H1 (cell line): ENCODE measurements around the gene ADAD1. TPM values are rescaled to one million over a fixed set of nuclear protein-coding genes. Genes with fewer than 3 reads are reported as not detected.

Experiments used
- CTCF ChIA-PET: fragments of 300-600 bp; sonication (Branson Sonifier 250); formaldehyde crosslinking; loops from one replicate; lab custom pipeline; 2021; ENCODE audit not compliant: partially characterized antibody; lab: Charles Lee
- POLR2A ChIA-PET: fragments of 300-600 bp; sonication (Branson Sonifier 250); formaldehyde crosslinking; loops from one replicate; lab custom pipeline; 2021; ENCODE audit warnings: inconsistent platforms; ENCODE audit not compliant: partially characterized antibody; lab: Charles Lee
- DNase-seq, 2 experiments: peaks; one replicate each; pipeline versions ENCODE4 v3.0.0 to v3.0.0-alpha.2; 2010 to 2022; ENCODE audit warnings: low spot score in 2 of 2, low read depth in 1 of 2, mixed read lengths in 1 of 2
- FAIRE-seq: peaks from 2 replicates; lab custom pipeline; 2011; peaks lifted over from hg19 to GRCh38; lab: Jason Lieb, UNC
- H2AFZ ChIP-seq: 2 replicates; pipeline ENCODE4 v1.8.1; 2012; ENCODE audit warnings: low read length, inconsistent platforms
- H2AK5ac ChIP-seq: 2 replicates; pipeline ENCODE4 v1.6.1; 2013; ENCODE audit warnings: low read depth, low read length
- H2BK120ac ChIP-seq: replicated peaks from 2 replicates; pipeline ENCODE3; 2013; ENCODE audit warnings: low read depth, low read length, inconsistent platforms
- H2BK12ac ChIP-seq: 2 replicates; pipeline ENCODE4 v1.6.1; 2013; ENCODE audit warnings: low read depth, low read length
- H2BK15ac ChIP-seq: 2 replicates; pipeline ENCODE4 v1.6.1; 2013; ENCODE audit warnings: low read length
- H2BK20ac ChIP-seq: 2 replicates; pipeline ENCODE4 v1.6.1; 2013; ENCODE audit warnings: low read length
- H2BK5ac ChIP-seq: 2 replicates; pipeline ENCODE4 v1.6.1; 2013; ENCODE audit warnings: low read depth, low read length
- H3K14ac ChIP-seq: 2 replicates; pipeline ENCODE4 v1.6.1; 2013; ENCODE audit warnings: inconsistent platforms; ENCODE audit not compliant: insufficient read length
- H3K18ac ChIP-seq: 2 replicates; pipeline ENCODE4 v1.6.1; 2013; ENCODE audit warnings: low read length; ENCODE audit errors: extremely low read depth
- H3K23ac ChIP-seq: 2 replicates; pipeline ENCODE4 v1.6.1; 2013; ENCODE audit warnings: inconsistent platforms; ENCODE audit not compliant: insufficient read length
- H3K23me2 ChIP-seq: 2 replicates; pipeline ENCODE4 v1.6.1; 2013; ENCODE audit warnings: low read depth, low read length
- H3K27ac ChIP-seq: 2 replicates; pipeline ENCODE4 v1.6.1; 2011; ENCODE audit warnings: low read depth, low read length, inconsistent platforms
- H3K27me3 ChIP-seq, 4 experiments: replicated peaks in 1 of 4; 1 replicate in 1 of 4; 2 replicates in 3 of 4; pipeline versions ENCODE4 v1.6.1 to v1.8.1; 2011 to 2013; ENCODE audit warnings: low read length in 3 of 4, mild to moderate bottlenecking in 3 of 4, inconsistent platforms in 2 of 4, mixed read lengths in 2 of 4, moderate library complexity in 1 of 4; ENCODE audit not compliant: control insufficient read depth in 3 of 4, insufficient read depth in 3 of 4; ENCODE audit errors: extremely low read depth in 1 of 4
- H3K36me3 ChIP-seq, 4 experiments: 2 replicates each; pipeline versions ENCODE4 v1.6.1 to v1.8.1; 2011 to 2013; ENCODE audit warnings: mild to moderate bottlenecking in 4 of 4, low read length in 3 of 4, moderate library complexity in 2 of 4, control low read depth in 1 of 4, inconsistent platforms in 1 of 4; ENCODE audit not compliant: insufficient read depth in 4 of 4, control insufficient read depth in 2 of 4
- H3K4ac ChIP-seq: replicated peaks from 2 replicates; pipeline ENCODE3; 2013; ENCODE audit warnings: low read length, low read depth, mixed read lengths, inconsistent platforms; ENCODE audit not compliant: insufficient read length
- H3K4me1 ChIP-seq, 4 experiments: replicated peaks in 1 of 4; 1 replicate in 1 of 4; 2 replicates in 3 of 4; pipeline versions ENCODE4 v1.6.1 to v1.8.1; 2011 to 2013; ENCODE audit warnings: low read length in 3 of 4, inconsistent platforms in 2 of 4, mixed read lengths in 1 of 4; ENCODE audit not compliant: insufficient read depth in 4 of 4, control insufficient read depth in 3 of 4
- H3K4me2 ChIP-seq, 2 experiments: 2 replicates each; pipeline versions ENCODE4 v1.6.1 to v1.8.1; 2011 to 2013; ENCODE audit warnings: low read depth in 2 of 2, low read length in 2 of 2, control low read depth in 1 of 2, inconsistent platforms in 1 of 2, mild to moderate bottlenecking in 1 of 2; ENCODE audit not compliant: insufficient read depth in 1 of 2
- H3K4me3 ChIP-seq, 4 experiments: fragments of 200-600, 300-600 bp in 1 of 4; sonication (generic), shearing (Covaris generic), sonication (Bioruptor Twin) in 1 of 4; 2 replicates each; pipeline versions ENCODE4 v1.5.1 to v1.8.1; 2011 to 2016; ENCODE audit warnings: low read length in 4 of 4, low read depth in 3 of 4, control low read depth in 2 of 4, inconsistent platforms in 2 of 4, mild to moderate bottlenecking in 2 of 4, mixed read lengths in 1 of 4, moderate library complexity in 1 of 4; ENCODE audit not compliant: insufficient read depth in 2 of 4; ENCODE audit errors: extremely low read depth in 1 of 4
- H3K56ac ChIP-seq: replicated peaks from 2 replicates; pipeline ENCODE3; 2013; ENCODE audit warnings: low read depth, mild to moderate bottlenecking, mixed read lengths, low read length, inconsistent platforms; ENCODE audit not compliant: insufficient read length
- H3K79me1 ChIP-seq: 2 replicates; pipeline ENCODE4 v1.6.1; 2013; ENCODE audit warnings: low read depth, low read length, control low read depth
- H3K79me2 ChIP-seq, 2 experiments: 2 replicates each; pipeline versions ENCODE4 v1.6.1 to v1.8.1; 2012 to 2013; ENCODE audit warnings: low read length in 2 of 2, mild to moderate bottlenecking in 2 of 2, inconsistent platforms in 1 of 2; ENCODE audit not compliant: insufficient read depth in 2 of 2, control insufficient read depth in 1 of 2
- H3K9ac ChIP-seq, 4 experiments: replicated peaks in 1 of 4; 1 replicate in 1 of 4; 2 replicates in 3 of 4; pipeline versions ENCODE4 v1.6.1 to v1.8.1; 2011 to 2013; ENCODE audit warnings: low read depth in 3 of 4, low read length in 3 of 4, control low read depth in 2 of 4, mild to moderate bottlenecking in 2 of 4, moderate library complexity in 2 of 4, inconsistent platforms in 1 of 4; ENCODE audit errors: extremely low read depth in 1 of 4
- H3K9me3 ChIP-seq, 2 experiments: 2 replicates each; pipeline versions ENCODE4 v1.6.1 to v1.8.1; 2012 to 2013; ENCODE audit warnings: mild to moderate bottlenecking in 2 of 2, moderate library complexity in 2 of 2, control low read depth in 1 of 2, inconsistent platforms in 1 of 2, low read depth in 1 of 2, low read length in 1 of 2, mixed read lengths in 1 of 2; ENCODE audit not compliant: insufficient read depth in 2 of 2
- H4K20me1 ChIP-seq, 2 experiments: replicated peaks in 1 of 2; 2 replicates each; pipeline versions ENCODE3 to v1.8.1; 2011 to 2013; ENCODE audit warnings: inconsistent platforms in 2 of 2, low read length in 2 of 2, mild to moderate bottlenecking in 1 of 2; ENCODE audit not compliant: insufficient read depth in 2 of 2, control insufficient read depth in 1 of 2
- H4K5ac ChIP-seq: 2 replicates; pipeline ENCODE4 v1.6.1; 2013; ENCODE audit warnings: low read length, low read depth, mixed read lengths, inconsistent platforms; ENCODE audit not compliant: insufficient read length
- H4K8ac ChIP-seq: 2 replicates; pipeline ENCODE4 v1.8.0; 2013; ENCODE audit warnings: mild to moderate bottlenecking, moderate library complexity, low read length, inconsistent platforms; ENCODE audit not compliant: insufficient read depth; ENCODE audit errors: extremely low read depth
- H4K91ac ChIP-seq: replicated peaks from 2 replicates; pipeline ENCODE3; 2013; ENCODE audit warnings: low read length, mixed read lengths, inconsistent platforms; ENCODE audit not compliant: insufficient read length
- BACH1 ChIP-seq: IDR thresholded peaks from 2 replicates; pipeline ENCODE4 v1.6.1; 2012; ENCODE audit warnings: low read length, improper control_type of control experiment
- BCL11A ChIP-seq, 2 experiments: IDR thresholded peaks; one replicate each; pipeline ENCODE4 v1.6.1; 2011; ENCODE audit warnings: low read depth in 2 of 2, low read length in 2 of 2, mild to moderate bottlenecking in 2 of 2
- E2F6 ChIP-seq: IDR thresholded peaks from 2 replicates; pipeline ENCODE4 v1.6.1; 2012; ENCODE audit warnings: inconsistent platforms
- EZH2 ChIP-seq: fragments of 200-600 bp; sonication (generic); IDR thresholded peaks from 2 replicates; pipeline ENCODE4 v1.7.1; 2012; ENCODE audit warnings: low read depth, mild to moderate bottlenecking, moderate library complexity, low read length, inconsistent platforms; ENCODE audit not compliant: severe bottlenecking
- HDAC2 ChIP-seq, 2 experiments: fragments of 300-600 bp in 1 of 2; sonication (generic) in 1 of 2; IDR thresholded peaks; 2 replicates each; pipeline ENCODE4 v1.6.1; 2011 to 2012; ENCODE audit warnings: low read depth in 2 of 2, low read length in 2 of 2, mild to moderate bottlenecking in 2 of 2, moderate library complexity in 2 of 2, borderline replicate concordance in 1 of 2, inconsistent platforms in 1 of 2
- NRF1 ChIP-seq: IDR thresholded peaks from 2 replicates; pipeline ENCODE4 v1.6.1; 2011; ENCODE audit warnings: mild to moderate bottlenecking, low read depth, low read length, improper control_type of control experiment
- POLR2A ChIP-seq, 2 experiments: IDR thresholded peaks; 1 replicate in 1 of 2; 2 replicates in 1 of 2; pipeline ENCODE4 v1.6.1; 2011; ENCODE audit warnings: low read depth in 2 of 2, low read length in 2 of 2, mild to moderate bottlenecking in 2 of 2; ENCODE audit errors: control extremely low read depth in 1 of 2
- SIN3A ChIP-seq, 2 experiments: IDR thresholded peaks in 1 of 2; conservative IDR thresholded peaks in 1 of 2; 2 replicates each; pipeline ENCODE4 v1.6.1; 2011 to 2012; ENCODE audit warnings: low read length in 2 of 2, improper control_type of control experiment in 1 of 2, low read depth in 1 of 2, mild to moderate bottlenecking in 1 of 2
- TAF7 ChIP-seq: optimal IDR thresholded peaks from 2 replicates; pipeline ENCODE3; 2011; ENCODE audit warnings: low read depth, mild to moderate bottlenecking, inconsistent platforms, low read length, moderate library complexity, borderline replicate concordance
- YY1 ChIP-seq: IDR thresholded peaks from 2 replicates; pipeline ENCODE4 v1.6.1; 2011; ENCODE audit warnings: low read depth, mild to moderate bottlenecking, low read length
- ZNF274 ChIP-seq: IDR thresholded peaks from 2 replicates; pipeline ENCODE4 v1.7.0; 2012; ENCODE audit warnings: low read length, borderline replicate concordance; ENCODE audit errors: extremely low read depth
- WGBS, 2 experiments: shearing (Covaris generic) in 1 of 2; methylation state at CpG; one replicate each; pipeline versions ENCODE4 v1.1.6 to v1.1.7; 2013 to 2015; ENCODE audit warnings: low lambda C conversion rate in 2 of 2, mixed read lengths in 2 of 2, inconsistent platforms in 1 of 2, low coverage in 1 of 2, missing lambda C conversion rate in 1 of 2; ENCODE audit not compliant: insufficient replicate concordance in 2 of 2, insufficient coverage in 1 of 2, insufficient read length in 1 of 2; ENCODE audit errors: extremely low coverage in 1 of 2, missing lambda C conversion rate in 1 of 2; 5-methylcytosine and 5-hydroxymethylcytosine counted together
- polyA plus RNA-seq, 7 experiments: library from polyadenylated mRNA; depleted of rRNA in 3 of 7; stranded (reverse) in 5 of 7; unstranded in 2 of 7; fragments of >200 nt in 5 of 7; fragments of 200-250 nt in 2 of 7; gene quantifications; 1 replicate in 5 of 7; 2 replicates in 1 of 7; 4 replicates in 1 of 7; pipeline versions ENCODE4 v1.2.1 to v1.2.3, GENCODE V29; 2011 to 2013; ENCODE audit warnings: missing spikeins in 2 of 7, mixed read lengths in 2 of 7
- total RNA-seq: library from RNA; stranded (reverse); fragmentation: NEBNext Ultra II Directional; extraction: Animal tissue kit (Norgen Biotek cat#: 25700); gene quantifications from 2 replicates; pipeline ENCODE4 v1.2.1, GENCODE V29; 2021

Gene ADAD1
- total and polyA plus RNA-seq, 2 of the 8 experiments (the other 6 are each of a cell fraction or from before 2014, with no cell fraction given) = not detected

GRCh38 chr4:122456231-122457116 lies 77.7 kb downstream of the ADAD1 start, which contains the start of gene IL2:
Gene IL2 (minus strand): TSS chr4:122456725. CDS start chr4:122456440, 285 bp downstream.
- no peaks in the 10 kb centered on the region for H3K79me1 ChIP-seq
- H3K36me3 ChIP-seq = no peaks in the 10 kb centered on the region
- FAIRE-seq (no peak), DNase-seq (no peak)
- H3K79me2 ChIP-seq = no peaks in the 10 kb centered on the region
- no peak within 1 kb of the TSS for H3K4me3 ChIP-seq
- no peak within 1 kb of the TSS for H3K9ac ChIP-seq
- H2BK5ac ChIP-seq = no peak within 1 kb of the TSS
- H4K20me1 ChIP-seq = no peaks in the 10 kb centered on the region
- H2AFZ ChIP-seq = no peak within 1 kb of the TSS
- H3K27me3 ChIP-seq = no peaks in the 10 kb centered on the region
- H4K5ac ChIP-seq = no peak within 1 kb of the TSS
- no peak within 1 kb of the TSS for H3K56ac ChIP-seq
- H4K91ac ChIP-seq = no peak within 1 kb of the TSS
- 86% methylated on average over 2 of the region's 2 CpGs; no CpG with 5 or more reads in 1 of the 2 experiments for WGBS, 2 experiments
- no peak within 1 kb of the TSS for H3K23ac ChIP-seq
- no peak within 1 kb of the TSS for H2BK12ac ChIP-seq
- H2BK120ac ChIP-seq = no peak within 1 kb of the TSS
- no peak within 1 kb of the TSS for H3K18ac ChIP-seq
- no peak within 1 kb of the TSS for H2AK5ac ChIP-seq
- no peak within 1 kb of the TSS for H3K4ac ChIP-seq
- POLR2A ChIA-PET = no interaction called here
- no peak within 1 kb of the TSS for H3K27ac ChIP-seq
- CTCF ChIA-PET = interaction anchor here (0.7 kb wide), 1 partner anchor 9 kb away, joined by 3 read pairs; no protein-coding TSS in a partner anchor
- H3K4me2 ChIP-seq = no peak within 1 kb of the TSS
- H3K9me3 ChIP-seq = no peaks in the 10 kb centered on the region
- no peak within 1 kb of the TSS for H2BK20ac ChIP-seq
- no peaks in the 10 kb centered on the region for H3K23me2 ChIP-seq
- H3K4me1 ChIP-seq = no peaks in the 10 kb centered on the region
- H4K8ac ChIP-seq = no peak within 1 kb of the TSS
- no peak within 1 kb of the TSS for H2BK15ac ChIP-seq
- no peak within 1 kb of the TSS for H3K14ac ChIP-seq
- TF ChIP-seq SIN3A (conservative IDR thresholded peaks at IDR 0.05 in 1 of 2, IDR thresholded peaks at IDR 0.05 in 1 of 2; ENCODE audit: low read depth in 1 of 2, low read length in 2 of 2) (no peak), E2F6 (no peak), BCL11A (IDR thresholded peaks at IDR 0.05; ENCODE audit: low read depth in 2 of 2, low read length in 2 of 2) (no peak), HDAC2 (IDR thresholded peaks at IDR 0.05; ENCODE audit: borderline replicate concordance in 1 of 2, low read depth in 2 of 2, low read length in 2 of 2) (no peak), EZH2 (no peak), ZNF274 (no peak), POLR2A (IDR thresholded peaks at IDR 0.05; ENCODE audit: control extremely low read depth in 1 of 2, low read depth in 2 of 2, low read length in 2 of 2) (no peak), BACH1 (no peak), NRF1 (no peak), YY1 (no peak), TAF7 (no peak)
